ENCODE results near the gene AGTPBP1. TPM values are rescaled to one million over a fixed set of nuclear protein-coding genes. Genes with fewer than 3 reads are reported as not detected.

AGTPBP1 gene
- total RNA-seq, 2 experiments from 2014 or later = 24.2 to 37.2 TPM

DNA sequence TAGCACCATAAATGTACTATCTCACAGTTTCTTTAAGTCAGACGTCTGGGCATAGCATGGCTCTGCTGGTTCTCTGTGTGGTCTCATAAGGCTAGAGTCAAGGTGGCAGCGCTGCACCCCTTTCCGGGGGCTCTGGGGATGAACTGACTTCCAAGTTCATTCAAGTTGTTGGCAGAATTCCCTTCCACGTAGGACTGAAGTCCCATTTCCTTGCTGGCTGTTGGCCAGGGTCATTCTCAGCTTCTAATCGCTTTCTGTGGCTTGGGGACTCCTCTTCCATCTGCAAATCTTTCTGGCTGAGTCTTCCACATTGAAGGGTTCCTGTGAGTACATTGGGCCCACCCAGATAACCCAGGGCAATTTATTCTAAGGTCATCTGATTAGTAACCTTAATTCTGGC, 211.0 kb downstream of the AGTPBP1 start:
- CTCF ChIA-PET (ENCODE audit: unreplicated experiment) = no interaction called here
- TF ChIP-seq, protein P1, sequence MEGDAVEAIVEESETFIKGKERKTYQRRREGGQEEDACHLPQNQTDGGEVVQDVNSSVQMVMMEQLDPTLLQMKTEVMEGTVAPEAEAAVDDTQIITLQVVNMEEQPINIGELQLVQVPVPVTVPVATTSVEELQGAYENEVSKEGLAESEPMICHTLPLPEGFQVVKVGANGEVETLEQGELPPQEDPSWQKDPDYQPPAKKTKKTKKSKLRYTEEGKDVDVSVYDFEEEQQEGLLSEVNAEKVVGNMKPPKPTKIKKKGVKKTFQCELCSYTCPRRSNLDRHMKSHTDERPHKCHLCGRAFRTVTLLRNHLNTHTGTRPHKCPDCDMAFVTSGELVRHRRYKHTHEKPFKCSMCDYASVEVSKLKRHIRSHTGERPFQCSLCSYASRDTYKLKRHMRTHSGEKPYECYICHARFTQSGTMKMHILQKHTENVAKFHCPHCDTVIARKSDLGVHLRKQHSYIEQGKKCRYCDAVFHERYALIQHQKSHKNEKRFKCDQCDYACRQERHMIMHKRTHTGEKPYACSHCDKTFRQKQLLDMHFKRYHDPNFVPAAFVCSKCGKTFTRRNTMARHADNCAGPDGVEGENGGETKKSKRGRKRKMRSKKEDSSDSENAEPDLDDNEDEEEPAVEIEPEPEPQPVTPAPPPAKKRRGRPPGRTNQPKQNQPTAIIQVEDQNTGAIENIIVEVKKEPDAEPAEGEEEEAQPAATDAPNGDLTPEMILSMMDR (conservative IDR thresholded peaks at IDR 0.05; ENCODE audit: low read length) = no peak
- TF ChIP-seq EZH2phosphoT487 (IDR thresholded peaks at IDR 0.05; ENCODE audit: borderline replicate concordance, low read depth, low read length) = no peak
- H3K4me1 ChIP-seq (ENCODE audit: insufficient read depth, low read length, poor library complexity, severe bottlenecking) = no peaks in the 10 kb centered on the region
- H2AFZ ChIP-seq (ENCODE audit: low read length) = no peak overlapping the region
- H3K9me3 ChIP-seq (ENCODE audit: low read length) = no peaks in the 10 kb centered on the region
- no peak overlapping the region for H3K4me2 ChIP-seq (ENCODE audit: low read length)
- no peaks in the 10 kb centered on the region for H3K79me2 ChIP-seq (ENCODE audit: insufficient read depth, low read depth, low read length)
- H4K20me1 ChIP-seq (ENCODE audit: insufficient read depth, low read length) = no peaks in the 10 kb centered on the region
- H3K4me3 ChIP-seq (ENCODE audit: low read depth, low read length, poor library complexity, severe bottlenecking) = no peak overlapping the region
- H3K27ac ChIP-seq (ENCODE audit: low read depth, low read length, poor library complexity, severe bottlenecking) = no peak overlapping the region
- no peak for DNase-seq (ENCODE audit: low spot score)
- BruUV-seq (replicated peaks) = no TSS peak
- H3K9me2 ChIP-seq (ENCODE audit: insufficient read depth, low read length) = no peaks in the 10 kb centered on the region
- H3K36me3 ChIP-seq (ENCODE audit: insufficient read depth, low read length) = no peaks in the 10 kb centered on the region
- intact Hi-C loops (cut with micrococcal nuclease; ENCODE audit: unreplicated experiment) = no loop called here
- POLR2A ChIA-PET = no interaction called here

DNA sequence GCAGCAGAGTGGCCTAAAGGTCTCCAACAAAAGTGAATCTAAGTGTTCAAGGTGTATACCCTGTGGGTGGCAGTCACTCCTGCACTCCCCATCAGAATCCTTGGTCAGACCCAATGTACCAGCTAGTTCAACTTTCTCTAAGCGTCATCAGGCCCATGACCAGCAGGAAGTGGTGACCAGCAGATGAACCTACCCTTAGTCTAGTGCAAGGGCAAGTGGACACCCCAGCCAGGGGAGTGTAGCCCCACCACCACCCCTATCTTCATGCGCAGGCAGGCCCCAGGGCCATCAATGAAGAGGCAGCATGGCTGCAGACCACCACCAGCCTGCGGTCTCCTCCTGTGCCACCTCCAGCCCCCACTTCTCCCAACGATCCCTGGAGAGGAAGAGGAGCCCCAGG, 213.1 kb downstream of the AGTPBP1 start:
- no peaks in the 10 kb centered on the region for H3K9me2 ChIP-seq (ENCODE audit: insufficient read depth, low read length)
- intact Hi-C loops (cut with micrococcal nuclease; ENCODE audit: unreplicated experiment) = no loop called here
- no peaks in the 10 kb centered on the region for H3K4me1 ChIP-seq (ENCODE audit: insufficient read depth, low read length, poor library complexity, severe bottlenecking)
- H4K20me1 ChIP-seq (ENCODE audit: insufficient read depth, low read length) = no peaks in the 10 kb centered on the region
- H3K79me2 ChIP-seq (ENCODE audit: insufficient read depth, low read depth, low read length) = no peaks in the 10 kb centered on the region
- DNase-seq (ENCODE audit: low spot score) = no peak
- H3K36me3 ChIP-seq (ENCODE audit: insufficient read depth, low read length) = no peaks in the 10 kb centered on the region
- POLR2A ChIA-PET = no interaction called here
- no peak overlapping the region for H2AFZ ChIP-seq (ENCODE audit: low read length)
- no peak overlapping the region for H3K4me2 ChIP-seq (ENCODE audit: low read length)
- no peaks in the 10 kb centered on the region for H3K9me3 ChIP-seq (ENCODE audit: low read length)
- H3K27ac ChIP-seq (ENCODE audit: low read depth, low read length, poor library complexity, severe bottlenecking) = no peak overlapping the region
- no peak overlapping the region for H3K4me3 ChIP-seq (ENCODE audit: low read depth, low read length, poor library complexity, severe bottlenecking)
- BruUV-seq (replicated peaks) = no TSS peak
- CTCF ChIA-PET (ENCODE audit: unreplicated experiment) = no interaction called here
- TF ChIP-seq, protein P1 (conservative IDR thresholded peaks at IDR 0.05; ENCODE audit: low read length) = no peak
- no peak for TF ChIP-seq EZH2phosphoT487 (IDR thresholded peaks at IDR 0.05; ENCODE audit: borderline replicate concordance, low read depth, low read length)

DNA sequence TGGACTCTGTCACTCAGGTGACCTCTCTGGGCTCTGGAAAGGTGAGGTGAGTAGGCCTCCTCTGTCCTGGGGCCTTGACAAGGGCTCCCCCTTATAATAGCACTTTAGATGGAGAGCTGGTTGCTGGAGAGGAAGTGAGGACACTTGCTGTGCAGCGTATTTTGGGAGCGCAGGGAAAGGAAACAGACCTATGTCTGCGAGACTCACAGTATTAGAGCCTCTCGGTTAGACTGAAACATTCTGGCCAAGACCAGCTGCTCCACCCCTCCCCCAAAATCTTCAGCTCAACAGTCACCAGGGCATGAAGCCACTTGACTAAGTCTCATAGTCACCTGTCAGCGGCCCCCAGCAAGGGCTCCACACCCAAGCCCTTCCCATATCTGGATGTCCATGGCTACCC, 213.6 kb downstream of the AGTPBP1 start:
- intact Hi-C loops (cut with micrococcal nuclease; ENCODE audit: unreplicated experiment) = no loop called here
- DNase-seq (ENCODE audit: low spot score) = no peak
- CTCF ChIA-PET (ENCODE audit: unreplicated experiment) = no interaction called here
- no peaks in the 10 kb centered on the region for H3K4me1 ChIP-seq (ENCODE audit: insufficient read depth, low read length, poor library complexity, severe bottlenecking)
- TF ChIP-seq EZH2phosphoT487 (IDR thresholded peaks at IDR 0.05; ENCODE audit: borderline replicate concordance, low read depth, low read length) = no peak
- TF ChIP-seq, protein P1 (conservative IDR thresholded peaks at IDR 0.05; ENCODE audit: low read length) = no peak
- H3K4me2 ChIP-seq (ENCODE audit: low read length) = no peak overlapping the region
- H3K4me3 ChIP-seq (ENCODE audit: low read depth, low read length, poor library complexity, severe bottlenecking) = no peak overlapping the region
- H3K9me3 ChIP-seq (ENCODE audit: low read length) = no peaks in the 10 kb centered on the region
- no peak overlapping the region for H3K27ac ChIP-seq (ENCODE audit: low read depth, low read length, poor library complexity, severe bottlenecking)
- BruUV-seq (replicated peaks) = no TSS peak
- H4K20me1 ChIP-seq (ENCODE audit: insufficient read depth, low read length) = no peaks in the 10 kb centered on the region
- H3K36me3 ChIP-seq (ENCODE audit: insufficient read depth, low read length) = no peaks in the 10 kb centered on the region
- POLR2A ChIA-PET = no interaction called here
- H3K79me2 ChIP-seq (ENCODE audit: insufficient read depth, low read depth, low read length) = no peaks in the 10 kb centered on the region
- no peaks in the 10 kb centered on the region for H3K9me2 ChIP-seq (ENCODE audit: insufficient read depth, low read length)
- no peak overlapping the region for H2AFZ ChIP-seq (ENCODE audit: low read length)
